ENCODE measurements around the gene BPIFB6.

Gene BPIFB6

GRCh38 chr20:33064572-33065287 lies 33.3 kb downstream of the BPIFB6 start:
- no peak for DNase-seq

DNA sequence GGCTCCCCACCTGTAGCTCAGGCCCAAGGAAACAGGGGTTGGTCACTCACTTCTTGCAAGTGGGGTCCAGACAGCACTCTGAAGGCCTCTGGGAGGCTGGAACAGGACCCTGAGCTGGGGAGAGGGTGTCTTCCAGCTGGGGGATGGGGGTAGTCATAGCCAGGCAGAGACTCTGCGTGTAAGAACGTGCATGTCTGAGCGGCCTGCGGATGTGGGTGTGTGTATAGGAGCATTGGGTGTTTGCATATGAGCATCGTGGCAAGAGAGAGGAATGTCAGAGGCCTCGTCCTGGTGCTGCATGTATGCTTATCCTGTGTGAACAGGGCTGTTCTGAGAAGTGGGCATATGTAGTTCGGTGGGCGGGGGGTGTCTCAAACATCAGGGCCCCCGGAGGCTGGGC lies 34.3 kb downstream of the BPIFB6 start:
- no peak for DNase-seq

DNA sequence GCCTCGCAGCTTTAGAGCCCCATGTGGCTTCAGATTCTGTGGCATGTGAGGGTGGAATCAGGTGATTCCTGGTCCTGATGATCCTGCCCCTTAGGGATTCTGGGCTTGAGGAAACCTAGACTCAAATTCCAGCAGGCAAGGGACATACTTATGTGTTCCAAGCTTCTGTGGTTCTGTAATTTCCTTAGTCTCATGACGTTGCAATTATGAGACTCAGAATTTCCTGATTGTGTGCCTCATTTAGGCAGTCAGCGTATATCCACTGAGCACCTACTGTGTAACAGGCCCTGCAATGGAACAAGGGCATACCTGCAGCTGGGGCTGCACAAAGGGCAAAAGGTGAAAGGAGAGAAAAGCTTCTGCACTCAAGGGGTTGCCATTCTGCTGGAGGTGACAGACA lies 36.4 kb downstream of the BPIFB6 start:
- DNase-seq = no peak

DNA sequence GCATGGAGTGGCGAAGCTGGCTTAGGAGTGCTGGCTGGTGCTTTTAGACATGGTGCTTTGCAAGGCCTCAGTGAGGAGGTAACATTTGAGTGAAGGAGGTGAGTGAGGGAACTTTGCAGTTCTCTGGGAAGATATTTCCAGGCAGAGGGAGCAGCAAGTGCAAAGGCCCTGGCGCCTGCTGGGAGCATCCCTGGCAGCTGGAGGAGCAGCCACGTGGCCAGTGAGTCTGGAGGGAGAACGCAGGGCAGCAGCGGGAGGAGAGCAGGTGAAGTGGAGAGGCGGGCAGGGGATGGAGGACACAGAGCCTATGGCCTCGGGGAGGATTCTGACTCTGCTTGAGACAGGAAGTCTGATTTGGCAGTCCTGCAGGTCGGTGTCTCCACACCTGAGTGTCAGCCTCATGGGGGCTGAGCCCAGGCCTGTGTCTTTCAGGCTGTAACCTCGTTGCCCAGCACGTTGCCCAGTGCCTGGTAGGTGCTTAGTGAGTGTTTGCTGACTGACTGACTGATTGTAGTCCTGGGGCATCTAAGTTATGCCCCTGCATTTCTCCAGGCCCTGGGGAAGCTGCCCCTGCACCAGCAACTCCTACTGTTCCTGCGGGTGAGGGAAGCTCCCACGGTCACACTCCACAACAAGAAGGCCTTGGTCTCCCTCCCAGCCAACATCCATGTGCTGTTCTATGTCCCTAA lies 36.9 kb downstream of the BPIFB6 start:
- DNase-seq = no peak

GRCh38 chr20:33069673-33070072 lies 38.2 kb downstream of the BPIFB6 start:
- DNase-seq = no peak

GRCh38 chr20:33070111-33071053 lies 38.9 kb downstream of the BPIFB6 start:
- no peak for DNase-seq

DNA sequence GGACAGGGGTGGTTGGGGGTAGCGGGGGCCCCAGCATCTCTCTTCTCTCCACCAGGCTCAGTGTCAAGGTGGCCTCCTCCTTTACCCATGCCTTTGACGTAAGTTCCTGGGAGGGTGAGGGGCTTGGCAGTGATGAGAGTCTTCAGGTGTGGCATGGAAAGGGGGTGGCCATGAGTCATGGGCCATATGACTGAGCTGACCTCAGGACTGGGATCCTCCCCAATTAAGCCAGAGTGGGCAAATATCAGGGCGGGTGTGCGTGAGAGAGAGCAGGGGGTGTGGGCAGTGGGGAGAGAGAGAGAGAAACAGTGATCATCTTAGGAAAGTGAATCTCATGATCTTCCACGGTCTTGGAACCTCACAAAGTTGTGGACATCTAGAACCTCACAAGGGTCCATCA lies 39.8 kb downstream of the BPIFB6 start:
- DNase-seq = no peak

DNA sequence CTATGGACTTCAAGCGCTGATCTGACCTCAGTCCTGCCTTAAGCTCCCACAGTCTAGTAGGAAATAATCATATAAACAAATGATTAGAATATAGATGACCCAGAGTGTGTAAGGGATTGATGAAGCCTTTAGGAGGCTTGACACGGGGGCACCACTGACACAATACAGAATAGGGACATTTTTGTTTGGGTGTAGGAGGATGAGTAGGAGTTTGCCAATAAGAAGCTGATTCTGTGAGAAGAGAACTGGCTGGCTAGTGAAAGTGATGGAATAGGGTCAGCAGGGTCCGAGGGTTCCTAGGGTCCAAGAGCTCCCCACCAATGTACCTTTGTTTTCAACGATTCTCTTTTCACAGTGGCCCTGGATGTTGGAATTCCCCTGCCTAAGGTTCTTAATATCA lies 40.9 kb downstream of the BPIFB6 start:
- no peak for DNase-seq

DNA sequence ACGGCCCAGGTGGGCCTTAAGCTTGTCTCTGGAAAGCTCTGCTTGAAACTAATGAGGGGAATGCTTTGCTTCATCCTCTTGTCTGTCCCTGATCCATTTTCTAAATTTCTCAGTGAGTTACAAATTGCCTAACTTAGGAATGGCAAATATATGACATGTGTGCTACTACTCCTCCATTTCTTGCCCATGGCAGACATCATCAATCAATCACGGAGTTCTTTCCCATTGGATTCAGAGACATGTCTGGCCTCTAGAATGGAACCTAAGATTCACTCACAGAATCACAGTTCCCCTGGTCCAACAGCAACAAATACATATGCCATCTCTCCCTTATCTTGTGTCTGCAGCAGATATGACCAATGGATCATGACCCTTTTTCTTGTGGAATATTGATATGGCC lies 41.4 kb downstream of the BPIFB6 start:
- DNase-seq = no peak

DNA sequence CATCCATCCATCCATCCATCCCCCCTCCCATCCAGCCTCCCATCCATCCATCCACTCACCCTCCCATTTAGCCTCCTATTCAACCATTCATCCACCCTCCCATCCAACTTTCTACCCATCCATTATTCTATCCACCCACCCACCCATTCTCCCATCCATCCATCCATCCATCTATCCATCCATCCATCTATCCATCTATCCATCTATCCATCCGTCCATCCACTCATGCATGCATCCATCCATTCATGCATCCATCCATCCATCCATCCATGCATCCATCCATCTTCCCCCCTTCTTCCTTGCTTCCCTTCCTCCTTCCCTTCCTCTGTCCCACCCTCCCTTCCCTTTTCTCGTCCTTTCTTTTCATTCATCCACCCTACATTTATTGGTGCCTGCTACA lies 43.2 kb downstream of the BPIFB6 start:
- no peak for DNase-seq

DNA sequence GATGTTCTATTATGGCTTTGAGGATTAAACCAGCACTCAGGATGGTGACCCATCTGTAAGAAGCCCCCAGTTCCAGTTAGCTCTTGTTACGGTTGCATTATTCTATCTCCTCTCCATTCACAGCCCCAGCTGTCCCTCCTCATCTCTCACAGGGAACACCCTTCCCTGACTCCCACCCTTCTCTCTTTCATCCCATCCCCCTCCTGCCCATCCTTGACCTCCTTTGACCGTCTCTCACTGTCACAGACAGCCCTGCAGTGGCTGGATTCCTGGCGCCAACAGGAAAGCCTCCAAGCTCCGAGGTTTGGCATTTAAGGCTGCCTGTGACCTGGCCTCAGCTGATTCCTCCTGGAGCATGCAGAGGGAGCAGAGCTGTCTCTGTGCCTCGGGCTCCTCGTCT lies 43.8 kb downstream of the BPIFB6 start:
- DNase-seq = no peak

DNA sequence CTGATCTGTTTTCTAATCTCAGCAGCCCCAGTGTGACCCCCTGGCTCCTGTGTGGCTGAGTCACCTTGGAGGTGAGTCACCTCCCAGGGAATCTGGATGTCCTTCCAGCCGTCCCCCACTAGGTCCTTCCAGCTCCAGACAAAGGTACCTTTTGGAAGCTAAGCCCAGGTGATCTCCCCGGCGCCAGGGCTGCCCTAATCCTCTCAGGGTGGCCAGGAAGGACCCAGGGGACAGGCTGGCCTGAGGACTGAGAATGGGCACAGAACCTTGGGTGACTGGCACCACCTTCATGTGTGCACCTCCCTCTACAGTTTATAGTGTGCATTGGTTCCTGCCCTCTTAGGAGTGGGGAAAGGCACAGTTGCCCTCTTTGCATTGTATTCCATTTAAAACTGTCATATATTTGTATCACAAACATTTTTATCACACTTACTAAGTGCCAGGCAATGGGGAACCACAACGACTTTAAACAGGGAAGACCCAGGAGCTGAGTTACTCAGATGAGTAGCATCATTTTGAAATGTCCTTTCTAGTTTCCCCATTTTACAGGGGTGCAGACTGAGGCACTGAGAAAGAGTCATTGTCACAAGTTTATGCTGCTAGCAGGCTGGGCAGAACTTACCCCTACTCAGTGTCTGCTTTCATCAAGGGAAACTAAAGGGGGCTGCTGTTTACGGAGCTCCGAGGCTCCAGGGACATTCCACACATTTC lies 45.4 kb downstream of the BPIFB6 start:
- DNase-seq = peak; percentile 5

DNA sequence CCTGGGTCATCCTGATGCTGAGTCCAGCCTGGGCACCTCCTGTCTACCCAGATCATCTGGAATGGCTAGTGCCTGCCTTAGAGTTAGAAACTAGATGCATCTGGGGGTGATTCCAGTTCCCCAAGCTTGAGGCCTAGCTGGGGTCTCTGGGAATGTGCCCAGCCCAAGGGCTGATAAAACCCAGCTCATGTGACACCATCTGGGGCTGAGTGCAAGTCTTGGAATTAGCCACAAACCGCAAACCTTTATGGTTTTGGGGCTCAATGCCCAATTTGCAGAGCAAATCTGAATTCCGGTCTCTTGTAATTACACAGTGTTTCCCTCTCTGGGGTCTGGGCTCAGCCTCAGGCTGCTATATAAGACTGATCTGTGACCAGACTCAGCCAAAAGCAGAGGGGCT lies 47.8 kb downstream of the BPIFB6 start, which contains the start of gene BPIFB4:
Gene BPIFB4, plus strand, starts transcription at position 385 of the 400 bp plus-strand sequence. CDS start 1,884 bp downstream, outside the sequence.
- no peak for DNase-seq

GRCh38 chr20:33081411-33082154 lies 50.1 kb downstream of the BPIFB6 start:
- DNase-seq = no peak

DNA sequence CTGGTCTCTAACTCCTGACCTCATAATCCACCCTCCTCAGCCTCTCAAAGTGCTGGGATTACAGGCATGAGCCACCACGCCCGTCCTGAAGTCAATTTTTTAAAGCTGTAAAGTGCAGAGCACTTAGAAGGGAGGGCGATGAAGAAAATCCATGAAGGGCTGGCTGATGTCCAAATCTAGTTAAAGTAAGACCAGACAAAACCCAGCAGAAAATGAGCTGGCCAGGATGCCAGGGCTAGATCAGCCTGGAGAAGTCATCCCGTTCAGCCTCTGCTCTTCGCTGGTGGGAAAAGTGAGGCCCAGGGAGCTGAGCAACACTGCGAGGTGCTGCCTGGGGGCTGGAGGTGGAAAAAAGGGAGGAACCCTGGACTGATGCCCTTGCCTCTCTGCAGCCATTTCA lies 51.1 kb downstream of the BPIFB6 start:
- no peak for DNase-seq

DNA sequence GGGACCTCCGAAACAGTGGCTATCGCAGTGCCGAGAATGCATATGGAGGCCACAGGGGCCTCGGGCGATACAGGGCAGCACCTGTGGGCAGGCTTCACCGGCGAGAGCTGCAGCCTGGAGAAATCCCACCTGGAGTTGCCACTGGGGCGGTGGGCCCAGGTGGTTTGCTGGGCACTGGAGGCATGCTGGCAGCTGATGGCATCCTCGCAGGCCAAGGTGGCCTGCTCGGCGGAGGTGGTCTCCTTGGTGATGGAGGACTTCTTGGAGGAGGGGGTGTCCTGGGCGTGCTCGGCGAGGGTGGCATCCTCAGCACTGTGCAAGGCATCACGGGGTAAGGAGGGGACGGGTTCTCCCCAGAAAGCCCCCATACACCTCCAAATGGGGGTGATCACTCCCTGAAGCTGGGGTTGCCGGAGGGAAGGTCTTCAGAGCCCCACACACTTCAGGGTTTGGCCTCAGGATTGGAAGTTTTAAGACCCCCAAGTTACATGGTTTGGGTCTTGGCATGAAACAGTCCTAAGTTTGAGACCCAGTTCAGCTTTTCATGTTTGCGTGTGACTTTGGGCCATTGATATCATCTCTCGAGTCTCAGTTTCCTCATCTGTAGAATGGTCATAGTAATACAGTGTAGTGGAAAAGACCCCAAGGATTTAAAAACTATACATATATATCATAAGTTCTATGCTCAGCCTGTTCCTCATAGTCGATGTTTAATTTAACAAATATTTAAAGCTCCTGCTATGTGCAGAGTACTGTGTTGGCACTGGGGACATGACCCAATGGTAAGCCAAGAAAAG lies 52.3 kb downstream of the BPIFB6 start:
- DNase-seq = no peak

GRCh38 chr20:33084722-33085121 lies 53.3 kb downstream of the BPIFB6 start:
- DNase-seq = no peak

DNA sequence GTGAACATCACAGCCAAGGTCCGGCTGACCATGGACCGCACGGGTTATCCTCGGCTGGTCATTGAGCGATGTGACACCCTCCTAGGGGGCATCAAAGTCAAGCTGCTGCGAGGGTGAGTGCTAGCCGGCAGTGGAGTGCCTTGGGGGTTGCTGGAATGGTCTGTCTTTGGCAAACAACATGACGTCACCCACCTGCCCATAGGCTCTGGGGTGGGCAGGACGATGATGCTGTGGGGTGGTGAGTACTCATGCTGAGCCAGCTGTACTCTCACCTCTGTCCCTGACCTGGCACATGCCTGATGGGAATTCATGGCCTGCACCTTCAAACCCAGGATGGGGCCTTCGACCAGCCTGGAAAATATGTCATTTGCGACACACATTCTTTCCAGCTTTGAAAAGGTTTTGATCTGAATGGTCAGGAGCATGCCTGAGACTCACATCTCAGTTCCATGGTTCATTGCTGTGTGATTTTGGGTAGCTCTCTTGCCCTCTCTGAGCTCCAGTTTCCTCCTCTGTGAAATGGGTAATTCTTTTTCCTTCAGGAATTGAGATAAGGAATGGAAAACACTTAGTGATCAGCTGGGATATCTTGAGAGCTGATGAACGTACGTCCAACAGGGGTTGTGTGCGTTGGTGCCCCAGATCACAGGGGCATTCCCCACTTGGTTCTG lies 54.7 kb downstream of the BPIFB6 start:
- DNase-seq = no peak

GRCh38 chr20:33091147-33091546 lies 59.7 kb downstream of the BPIFB6 start:
- DNase-seq = no peak

GRCh38 chr20:33091693-33092092 lies 60.2 kb downstream of the BPIFB6 start:
- no peak for DNase-seq

- DNase-seq = no peak
Observed at GRCh38 chr20:33092361-33092760, 60.9 kb downstream of the BPIFB6 start.

Data from midbrain (tissue), 1 donor.